Cerebellar nuclear complex (tissue), 1 donor: Measurements from ENCODE around the gene LRP1B.
"Not testable (repeated sequence)": the region's sequence is repeated elsewhere in the genome, so short reads cannot be mapped to it uniquely, and the experiment has no call there.

ENCODE experiments used
- DNase-seq, 2 experiments: peaks; one replicate each; lab custom pipeline; 2025; lab: John Stamatoyannopoulos, UW

LRP1B gene

DNA sequence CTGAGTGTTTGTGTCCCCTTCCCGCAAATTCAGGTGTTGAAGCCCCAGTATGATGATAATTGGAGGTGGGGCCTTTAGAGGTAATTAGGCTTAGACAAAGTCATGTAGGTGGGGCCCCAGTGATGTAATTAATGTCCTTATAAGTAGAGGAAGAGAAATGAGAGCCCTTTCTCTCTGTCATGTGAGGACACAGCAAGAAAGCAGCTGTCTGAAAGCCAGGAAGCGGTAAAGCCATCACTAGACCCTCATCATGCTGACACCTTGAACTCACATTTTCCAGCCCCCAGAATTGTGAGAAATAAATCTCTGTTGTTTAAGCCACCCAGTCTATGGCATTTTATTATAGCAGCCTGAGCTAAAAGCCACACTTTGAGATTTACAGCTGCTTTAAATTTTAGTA, 1580.0 kb downstream of the LRP1B start:
- no peak for DNase-seq

- not testable (repeated sequence) for DNase-seq
These were observed 1586.0 kb downstream of the LRP1B start for GRCh38 chr2:140544769-140545168.

GRCh38 chr2:140542627-140543026, 1588.2 kb downstream of the LRP1B start:
- no peak for DNase-seq

DNA sequence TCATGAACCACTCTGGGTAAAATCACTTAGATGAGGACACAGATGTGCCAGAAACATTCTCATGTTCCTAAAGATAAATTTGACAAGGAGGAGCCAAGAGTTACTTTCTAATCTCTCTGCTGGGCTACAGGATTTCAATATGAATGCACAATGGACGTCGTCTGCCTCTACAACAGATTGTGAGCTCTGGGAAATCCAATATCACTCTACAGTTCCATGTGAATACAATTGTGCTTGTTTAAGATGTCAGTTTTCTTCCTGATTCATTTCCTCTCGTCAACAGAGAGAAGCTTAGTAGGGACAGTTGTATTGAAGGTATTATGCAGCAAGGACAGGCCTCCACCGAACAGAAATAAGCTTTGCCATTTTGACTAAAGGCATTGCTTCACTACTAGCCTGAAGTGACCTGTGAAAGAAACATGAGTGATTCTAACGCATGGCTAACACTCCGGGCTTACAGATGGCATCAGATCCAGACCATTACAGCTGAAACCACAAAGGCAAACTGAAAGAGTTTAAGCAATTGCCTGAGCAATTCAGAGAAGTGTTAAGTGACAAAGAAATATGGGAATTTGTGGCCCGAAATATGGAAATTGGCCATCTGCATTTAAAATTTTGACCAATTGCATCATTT, 1591.5 kb downstream of the LRP1B start:
- no peak for DNase-seq

- DNase-seq, result no peak
These were observed 1601.1 kb downstream of the LRP1B start for GRCh38 chr2:140529706-140530105.

DNA sequence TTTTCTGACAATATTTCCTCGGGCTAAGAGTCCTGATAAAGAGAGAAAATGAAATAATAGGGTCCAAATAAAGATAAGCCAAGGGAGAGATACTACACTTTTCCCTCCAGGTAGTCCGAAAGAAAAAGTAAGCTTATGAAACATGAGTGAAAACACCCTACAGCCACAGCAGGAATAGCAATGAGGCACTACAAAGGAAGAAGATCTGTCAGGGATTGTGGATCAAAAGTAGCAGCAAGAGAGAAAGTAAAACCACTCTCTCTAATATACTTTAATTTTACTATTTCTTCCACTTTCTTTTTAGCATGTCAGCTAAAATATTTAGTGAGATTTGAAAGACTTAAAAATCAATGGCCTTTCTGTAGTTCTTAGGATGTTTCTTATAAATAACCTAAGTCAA, 1601.8 kb downstream of the LRP1B start:
- DNase-seq, result no peak

DNA sequence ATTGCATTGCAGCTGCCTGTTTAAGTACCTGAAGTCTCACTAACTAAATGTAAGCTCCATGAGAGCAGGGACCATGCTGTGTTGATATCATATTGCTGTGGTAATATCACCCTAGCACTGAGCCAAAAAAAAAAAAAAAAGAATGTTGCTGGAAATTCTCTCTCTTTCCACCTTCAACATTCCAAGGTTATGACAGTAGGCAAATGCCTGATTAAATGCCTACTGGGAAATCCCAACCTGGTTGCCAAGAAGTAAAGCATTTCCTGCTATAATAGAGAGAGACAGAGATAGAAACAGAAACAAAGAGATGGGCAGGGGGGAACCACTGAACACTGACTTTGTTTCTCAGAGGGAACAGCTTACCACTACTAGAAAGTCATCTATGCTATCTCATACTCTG, 1604.2 kb downstream of the LRP1B start:
- no peak for DNase-seq

DNA sequence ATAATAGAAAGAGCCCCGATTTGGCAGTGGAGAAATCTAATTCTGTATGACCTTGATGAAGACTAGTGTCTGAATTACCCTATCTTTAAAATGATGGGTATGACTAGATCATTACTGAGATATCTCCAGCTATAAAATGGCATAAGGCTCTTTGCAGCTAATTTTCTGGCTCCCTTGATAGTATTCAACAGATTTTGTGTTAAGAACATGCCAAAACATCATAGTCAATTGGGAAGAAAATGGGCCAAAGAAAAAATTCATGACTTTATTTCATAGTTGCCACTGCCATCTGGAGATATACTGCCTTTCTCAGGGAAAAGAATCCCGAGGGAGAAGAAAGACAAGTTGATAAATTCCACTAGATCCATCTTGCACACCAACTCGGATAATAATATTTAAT, 1618.7 kb downstream of the LRP1B start:
- DNase-seq, result no peak

- DNase-seq, result no peak
These were observed 1621.1 kb downstream of the LRP1B start for GRCh38 chr2:140509765-140510164.

DNA sequence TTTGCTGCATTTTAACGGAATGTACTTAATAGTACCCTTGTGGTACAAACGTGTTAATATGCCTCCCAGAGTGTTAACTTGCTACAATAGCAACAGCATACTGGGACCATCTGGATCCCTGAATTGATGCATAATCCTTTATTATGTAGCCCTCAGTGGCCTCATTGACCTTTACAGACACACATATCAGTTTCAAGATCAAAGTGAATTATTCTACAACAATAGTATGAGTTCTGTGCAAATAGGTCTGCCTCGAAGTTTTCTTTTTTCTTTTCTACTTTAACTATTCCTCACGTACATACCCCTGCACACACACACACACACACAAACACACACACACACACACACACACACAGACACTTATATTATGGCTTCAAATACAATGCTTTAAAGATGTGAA, 1622.1 kb downstream of the LRP1B start:
- DNase-seq, result no peak

GRCh38 chr2:140506606-140507005, 1624.2 kb downstream of the LRP1B start:
- DNase-seq, result no peak

- DNase-seq, result no peak
These were observed 1626.2 kb downstream of the LRP1B start for GRCh38 chr2:140504601-140505000.

DNA sequence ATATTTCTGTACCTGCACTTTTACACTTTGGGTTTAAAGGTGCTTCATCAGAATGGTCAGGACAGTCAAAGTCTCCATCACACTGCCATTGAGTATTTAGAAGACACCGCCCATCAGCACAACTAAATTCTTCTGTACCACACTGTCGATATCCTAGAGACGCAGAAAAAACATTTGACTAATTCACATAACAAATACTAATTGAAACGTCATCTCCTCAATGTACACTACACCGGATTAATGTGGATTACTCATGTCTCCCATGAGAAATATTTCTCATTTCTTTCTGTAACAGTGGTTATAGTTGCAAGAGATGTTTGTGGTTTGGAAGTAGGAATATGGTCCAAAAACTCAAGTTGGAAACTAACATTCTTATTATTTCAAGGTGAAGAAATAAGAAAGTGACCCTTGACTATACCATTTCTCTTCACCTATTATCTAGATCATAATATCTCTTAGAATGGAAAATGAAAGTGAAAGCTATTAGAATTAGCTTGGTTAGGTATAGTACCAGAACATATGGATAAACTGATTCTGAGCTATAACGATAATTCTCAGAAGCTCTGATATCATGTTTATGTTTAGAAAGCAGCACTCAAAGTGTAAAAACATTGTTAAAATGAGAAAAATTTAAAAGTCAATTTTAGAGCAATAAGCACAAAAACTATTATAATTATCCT, 1627.7 kb downstream of the LRP1B start:
- DNase-seq, result no peak

DNA sequence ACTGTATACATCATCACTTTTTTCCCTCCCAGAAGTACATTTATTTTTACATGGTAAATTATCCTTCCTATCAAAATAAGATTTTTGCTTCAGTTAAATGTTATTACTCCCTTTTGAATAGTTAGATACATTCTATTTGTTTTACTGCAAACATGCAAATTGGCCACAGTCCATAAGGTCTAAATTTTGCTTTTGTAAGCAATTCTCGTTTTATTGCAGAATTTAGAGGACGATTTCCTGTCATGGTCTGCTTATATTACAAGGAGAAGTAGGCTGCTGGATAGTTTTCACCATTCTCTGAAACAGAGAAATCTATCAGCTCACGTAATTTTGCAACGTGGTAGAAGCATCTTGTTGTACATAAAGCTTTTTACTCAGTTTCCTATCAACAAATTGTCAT, 1632.5 kb downstream of the LRP1B start:
- DNase-seq, result no peak

GRCh38 chr2:140496714-140497113, 1634.1 kb downstream of the LRP1B start:
- no peak for DNase-seq

DNA sequence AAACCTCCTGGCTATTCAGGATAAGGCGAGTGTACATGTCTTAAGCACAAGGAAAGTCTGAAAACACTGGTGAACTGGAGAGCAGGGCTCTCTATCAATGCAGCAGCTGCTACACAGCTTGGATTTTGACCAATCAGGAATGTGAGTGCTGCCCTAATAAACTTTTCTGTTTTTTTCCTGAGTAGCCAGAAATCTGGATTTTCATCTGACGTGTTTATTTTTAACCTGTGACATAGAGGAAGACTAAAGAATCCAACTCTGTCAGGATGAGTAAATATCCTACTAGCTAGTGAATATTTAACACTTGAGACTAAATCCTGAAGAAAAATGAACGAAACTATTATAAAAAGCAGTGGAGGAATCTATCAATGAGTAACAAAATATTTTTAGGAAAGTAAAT, 1638.9 kb downstream of the LRP1B start:
- DNase-seq, result no peak

GRCh38 chr2:140489193-140489592, 1641.6 kb downstream of the LRP1B start:
- DNase-seq, result no peak

- DNase-seq, result no peak
These were observed 1649.7 kb downstream of the LRP1B start for GRCh38 chr2:140481136-140481535.

DNA sequence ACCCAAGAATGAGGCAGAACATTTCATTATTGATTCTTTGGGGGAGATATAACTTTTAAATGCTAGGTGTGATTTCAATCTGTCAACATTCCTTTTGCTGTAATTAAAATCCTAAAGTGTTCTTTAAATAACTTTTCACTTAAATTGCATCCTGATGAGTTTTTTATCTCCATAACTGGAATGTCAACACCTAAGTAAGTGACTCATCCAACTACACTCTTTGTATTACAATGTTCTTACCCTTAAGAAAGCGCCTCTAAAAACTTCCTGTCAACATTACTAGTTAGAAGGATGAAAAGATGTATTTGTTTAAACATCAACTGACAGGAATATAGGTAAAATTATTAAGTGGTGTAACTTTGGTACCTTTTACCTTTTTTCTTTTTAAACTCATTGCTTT, 1657.0 kb downstream of the LRP1B start:
- DNase-seq, result no peak

GRCh38 chr2:140472676-140473075, 1658.1 kb downstream of the LRP1B start:
- DNase-seq, result no peak

- no peak for DNase-seq
These were observed 1665.5 kb downstream of the LRP1B start for GRCh38 chr2:140465301-140465700.

- DNase-seq, result no peak
These were observed 1667.8 kb downstream of the LRP1B start for GRCh38 chr2:140462990-140463389.

DNA sequence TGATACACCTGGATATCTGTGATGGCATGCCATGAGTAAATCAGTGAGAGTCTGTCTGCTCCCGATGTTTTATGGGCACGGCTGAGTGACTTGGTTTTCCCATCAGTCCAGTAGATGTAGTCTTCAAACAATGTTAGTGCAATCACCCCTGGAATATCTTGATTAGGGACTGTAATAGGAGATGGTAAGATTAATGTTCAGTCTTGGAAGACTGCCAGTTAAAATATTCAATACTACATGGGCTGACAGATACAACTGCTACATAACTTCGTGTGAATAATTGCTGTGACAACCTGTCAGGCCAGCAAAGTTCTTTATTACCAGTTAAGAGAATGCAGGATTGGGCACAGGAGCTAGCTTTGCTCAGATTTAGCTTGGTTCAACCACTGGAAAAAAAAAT, 1673.3 kb downstream of the LRP1B start:
- no peak for DNase-seq

- DNase-seq, result no peak
These were observed 1675.5 kb downstream of the LRP1B start for GRCh38 chr2:140455315-140455714.
